ENCODE data around the gene HELZ2.

DNA sequence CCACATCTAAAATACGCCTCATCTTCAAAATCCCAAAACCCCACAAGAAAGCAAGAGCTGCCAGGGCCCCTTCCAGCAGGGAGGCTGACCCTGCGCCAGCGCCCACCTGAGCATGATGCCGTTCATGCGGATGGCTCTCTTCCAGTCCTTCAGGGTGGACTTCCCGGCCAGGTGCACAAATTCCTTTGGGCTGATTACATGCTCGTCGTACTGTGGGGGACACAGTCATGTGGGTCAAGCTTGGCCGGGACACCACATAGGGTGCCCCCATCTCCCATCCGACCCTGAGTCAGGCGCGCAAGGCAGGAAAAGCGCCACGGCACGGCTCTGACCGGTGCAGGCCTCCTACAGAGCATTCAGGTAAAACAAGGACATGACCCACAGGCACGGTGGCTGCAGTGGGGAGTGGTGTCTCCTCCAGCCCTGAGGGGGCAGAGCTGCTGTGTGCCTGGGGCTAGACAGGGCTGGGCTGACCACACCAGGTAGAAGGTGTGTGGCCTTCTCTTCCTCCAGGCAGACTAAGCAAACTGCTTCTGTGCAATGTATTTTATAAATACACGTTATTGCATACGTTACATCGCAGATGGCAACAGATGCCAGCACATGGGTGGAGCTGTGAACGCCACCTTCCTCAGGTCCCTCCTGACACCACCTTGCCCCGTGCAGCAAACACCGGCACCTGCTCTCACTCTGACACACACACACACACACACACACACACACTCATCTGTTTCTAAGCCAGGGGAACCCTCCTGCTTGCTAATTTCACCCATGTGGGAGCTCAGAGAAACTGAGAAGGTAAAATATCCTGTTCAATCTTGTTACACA, 23.8 kb upstream of the HELZ2 start:
- TF ChIP-seq, protein P1, sequence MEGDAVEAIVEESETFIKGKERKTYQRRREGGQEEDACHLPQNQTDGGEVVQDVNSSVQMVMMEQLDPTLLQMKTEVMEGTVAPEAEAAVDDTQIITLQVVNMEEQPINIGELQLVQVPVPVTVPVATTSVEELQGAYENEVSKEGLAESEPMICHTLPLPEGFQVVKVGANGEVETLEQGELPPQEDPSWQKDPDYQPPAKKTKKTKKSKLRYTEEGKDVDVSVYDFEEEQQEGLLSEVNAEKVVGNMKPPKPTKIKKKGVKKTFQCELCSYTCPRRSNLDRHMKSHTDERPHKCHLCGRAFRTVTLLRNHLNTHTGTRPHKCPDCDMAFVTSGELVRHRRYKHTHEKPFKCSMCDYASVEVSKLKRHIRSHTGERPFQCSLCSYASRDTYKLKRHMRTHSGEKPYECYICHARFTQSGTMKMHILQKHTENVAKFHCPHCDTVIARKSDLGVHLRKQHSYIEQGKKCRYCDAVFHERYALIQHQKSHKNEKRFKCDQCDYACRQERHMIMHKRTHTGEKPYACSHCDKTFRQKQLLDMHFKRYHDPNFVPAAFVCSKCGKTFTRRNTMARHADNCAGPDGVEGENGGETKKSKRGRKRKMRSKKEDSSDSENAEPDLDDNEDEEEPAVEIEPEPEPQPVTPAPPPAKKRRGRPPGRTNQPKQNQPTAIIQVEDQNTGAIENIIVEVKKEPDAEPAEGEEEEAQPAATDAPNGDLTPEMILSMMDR (IDR thresholded peaks at IDR 0.05; ENCODE audit: low read depth, low read length): no peak
- TF ChIP-seq POLR2A (IDR thresholded peaks at IDR 0.05; ENCODE audit: extremely low read depth, insufficient read length) (no peak), MYC (IDR thresholded peaks at IDR 0.05; ENCODE audit: low read depth, low read length) (no peak)
- TF ChIP-seq, protein P2, sequence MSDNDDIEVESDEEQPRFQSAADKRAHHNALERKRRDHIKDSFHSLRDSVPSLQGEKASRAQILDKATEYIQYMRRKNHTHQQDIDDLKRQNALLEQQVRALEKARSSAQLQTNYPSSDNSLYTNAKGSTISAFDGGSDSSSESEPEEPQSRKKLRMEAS (IDR thresholded peaks at IDR 0.05; ENCODE audit: low read depth, low read length): no peak

All from NB4 (cell line).